SK-N-DZ (cell line): ENCODE data around the gene PDGFC. TPM values are rescaled to one million over a fixed set of nuclear protein-coding genes. Genes with fewer than 3 reads are reported as not detected.

Experiments used
- DNase-seq: peaks from one replicate; pipeline ENCODE4 v3.0.0-alpha.2; 2015; ENCODE audit warnings: low spot score
- polyA plus RNA-seq, 2 experiments: library from polyadenylated mRNA; depleted of rRNA; stranded (reverse); fragments of >200 nt; gene quantifications; 2 replicates each; pipeline ENCODE4 v1.2.3, GENCODE V29; 2014

PDGFC gene, protein sequence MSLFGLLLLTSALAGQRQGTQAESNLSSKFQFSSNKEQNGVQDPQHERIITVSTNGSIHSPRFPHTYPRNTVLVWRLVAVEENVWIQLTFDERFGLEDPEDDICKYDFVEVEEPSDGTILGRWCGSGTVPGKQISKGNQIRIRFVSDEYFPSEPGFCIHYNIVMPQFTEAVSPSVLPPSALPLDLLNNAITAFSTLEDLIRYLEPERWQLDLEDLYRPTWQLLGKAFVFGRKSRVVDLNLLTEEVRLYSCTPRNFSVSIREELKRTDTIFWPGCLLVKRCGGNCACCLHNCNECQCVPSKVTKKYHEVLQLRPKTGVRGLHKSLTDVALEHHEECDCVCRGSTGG
- 0.03 and 1.3 TPM in 2 replicates for polyA plus RNA-seq (2014; cell fraction: cytosol; rRNA removed)
- not detected in 2 replicates for polyA plus RNA-seq (2014; cell fraction: nucleus; rRNA removed)

DNA sequence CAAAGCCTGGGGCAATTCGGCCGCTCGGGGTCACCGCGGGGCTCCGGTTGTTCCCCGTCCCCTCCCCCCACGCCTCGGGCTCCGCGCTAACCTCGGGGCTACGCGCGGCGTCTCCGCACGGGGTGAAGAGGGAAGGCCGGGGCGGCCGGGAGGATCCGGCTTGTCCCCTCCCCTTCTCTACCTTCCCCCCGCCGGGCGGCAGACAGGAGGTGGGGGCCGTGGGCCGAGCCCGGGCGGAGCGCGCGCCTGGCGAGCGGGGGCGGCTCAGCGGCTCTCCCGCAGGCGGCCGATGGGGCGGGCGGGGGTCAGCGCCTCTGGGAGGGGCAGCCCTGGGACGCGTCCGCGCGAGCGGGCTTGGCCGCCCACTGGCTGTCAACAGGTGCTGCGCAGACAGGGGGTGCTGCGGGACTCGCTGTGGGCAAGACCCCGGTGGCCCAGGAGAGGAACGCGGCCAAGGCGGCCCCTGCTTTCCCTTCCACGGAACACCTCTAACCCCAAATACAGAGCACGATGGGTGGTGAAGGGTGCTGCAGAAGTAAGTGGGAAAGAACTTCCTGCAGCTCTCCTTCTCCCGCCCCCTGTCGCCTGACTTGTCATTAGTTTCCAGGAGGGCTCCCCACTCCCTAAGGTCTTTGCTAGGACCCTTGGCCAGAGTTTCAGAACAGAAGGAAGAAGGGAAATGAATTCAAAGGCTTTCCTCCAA is at the start of gene PDGFC:
TSS of gene PDGFC (minus strand) at position 124 of the 703 bp plus-strand sequence. CDS start 896 bp downstream, outside the sequence.
- DNase-seq, result peak; percentile 10

GRCh38 chr4:157020882-157021281 is 49.3 kb upstream of the PDGFC start:
- no peak for DNase-seq

GRCh38 chr4:157018920-157019490 is 47.4 kb upstream of the PDGFC start:
- no peak for DNase-seq

DNA sequence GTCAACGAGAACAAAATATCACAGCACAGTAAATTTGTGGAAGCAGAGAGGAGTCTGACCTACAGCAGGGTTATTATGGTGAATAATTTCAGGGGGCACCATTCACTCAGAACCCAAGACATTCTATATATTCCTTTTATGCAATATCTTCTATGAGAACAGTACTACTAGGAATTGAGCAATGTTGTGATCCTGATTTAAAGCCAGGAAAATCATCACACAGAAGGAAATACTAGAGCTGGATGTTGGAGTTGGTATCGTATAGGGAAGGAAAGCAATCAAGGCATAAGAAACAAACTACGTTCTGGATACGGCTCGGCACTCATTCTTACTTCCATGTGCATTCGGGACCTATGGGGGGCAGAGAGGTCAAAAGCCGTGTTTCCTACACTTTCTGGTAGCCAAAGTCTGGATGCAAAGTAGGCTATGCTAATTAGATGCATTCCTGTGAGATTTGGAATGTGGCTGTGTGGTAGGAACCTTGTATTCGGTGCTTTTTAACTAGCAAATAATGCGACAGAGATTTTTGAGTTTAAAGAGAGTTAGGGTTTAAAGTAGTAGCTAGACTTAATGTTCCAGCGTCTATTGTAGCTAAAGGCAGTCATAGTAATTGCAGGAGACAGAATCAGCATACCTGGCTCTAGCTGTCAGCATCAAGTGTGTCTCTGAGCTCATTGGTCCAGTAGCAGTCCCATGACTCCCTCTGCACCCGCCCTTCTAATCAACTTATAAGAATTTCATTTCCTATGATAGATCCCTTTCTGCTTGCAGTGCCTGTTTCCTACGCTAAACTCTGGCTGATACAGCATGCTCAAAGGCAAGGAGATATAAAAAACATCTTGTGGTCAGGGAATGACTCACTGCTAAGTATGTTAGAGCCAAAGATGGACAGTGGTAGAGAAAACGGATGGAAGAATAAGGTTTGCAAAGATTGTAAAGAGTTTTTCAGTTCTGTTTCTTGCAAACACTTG is 43.3 kb upstream of the PDGFC start:
- DNase-seq, result no peak

- DNase-seq, result no peak
These were observed 42.1 kb upstream of the PDGFC start for GRCh38 chr4:157013656-157014055.

- no peak for DNase-seq
These were observed 41.2 kb upstream of the PDGFC start for GRCh38 chr4:157012781-157013180.

- DNase-seq, result no peak
These were observed 40.7 kb upstream of the PDGFC start for GRCh38 chr4:157012296-157012695.

GRCh38 chr4:157010630-157011029 is 39.0 kb upstream of the PDGFC start:
- DNase-seq, result peak; percentile 3

GRCh38 chr4:157005831-157006230 is 34.2 kb upstream of the PDGFC start:
- no peak for DNase-seq

- no peak for DNase-seq
These were observed 33.6 kb upstream of the PDGFC start for GRCh38 chr4:157005193-157005592.

- DNase-seq, result no peak
These were observed 32.9 kb upstream of the PDGFC start for GRCh38 chr4:157004279-157005161.

GRCh38 chr4:156999175-156999517 is 27.5 kb upstream of the PDGFC start:
- no peak for DNase-seq

- no peak for DNase-seq
These were observed 27.0 kb upstream of the PDGFC start for GRCh38 chr4:156998500-156999174.

- no peak for DNase-seq
These were observed 21.3 kb upstream of the PDGFC start for GRCh38 chr4:156992943-156993342.

DNA sequence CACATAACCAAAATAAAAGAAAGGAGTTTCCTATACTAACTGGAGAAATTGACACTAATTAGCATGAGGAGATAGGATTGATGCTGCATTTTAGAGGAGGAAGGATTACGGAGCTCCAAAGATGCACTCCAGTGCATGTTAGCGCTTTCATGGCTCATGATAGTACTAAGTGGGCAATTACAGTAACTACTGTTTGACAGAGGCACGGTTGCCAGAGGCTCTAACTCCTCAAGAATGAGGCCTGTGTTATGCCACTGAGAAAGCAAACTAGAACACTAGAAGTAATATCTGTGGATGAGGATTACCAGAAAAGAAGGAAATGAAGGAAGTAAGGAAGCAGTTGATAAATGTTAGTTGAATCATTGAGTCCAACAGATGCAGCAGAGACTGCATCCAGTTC is 19.6 kb upstream of the PDGFC start:
- DNase-seq, result no peak

GRCh38 chr4:156983366-156983765 is 11.8 kb upstream of the PDGFC start:
- DNase-seq, result no peak

DNA sequence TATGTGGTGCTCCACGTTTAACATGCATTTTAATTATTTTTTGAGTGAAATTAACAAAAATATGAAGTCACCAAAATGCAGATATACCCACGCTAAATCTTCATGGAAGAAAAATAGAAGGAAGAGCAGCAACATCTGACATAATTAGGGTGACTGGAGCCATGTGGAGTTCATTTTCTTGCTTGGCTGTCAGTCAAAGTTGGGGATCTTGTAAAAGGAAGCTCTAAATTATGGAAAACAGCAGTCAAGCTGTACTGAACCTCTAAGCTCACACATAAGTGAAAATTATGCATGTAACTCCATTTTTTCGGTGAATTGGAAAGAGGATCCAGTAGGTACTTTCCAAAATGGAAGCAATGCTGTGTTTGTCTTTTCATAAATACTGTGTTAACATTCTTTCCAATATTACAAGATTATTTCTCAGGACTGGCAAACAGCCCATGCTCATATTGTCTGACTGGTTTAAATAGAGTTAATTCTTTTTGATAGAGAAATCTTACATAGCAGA is 9.7 kb upstream of the PDGFC start:
- no peak for DNase-seq

GRCh38 chr4:156977435-156978160 is 6.0 kb upstream of the PDGFC start:
- no peak for DNase-seq

GRCh38 chr4:156976147-156976546 is 4.5 kb upstream of the PDGFC start:
- DNase-seq, result no peak
